H9 (cell line): ENCODE measurements around the gene RAD51AP2. TPM values are rescaled to one million over a fixed set of nuclear protein-coding genes. Genes with fewer than 3 reads are reported as not detected.
A peak's percentile ranks its signal among the peaks of the same experiment; 100 is the strongest.

Experiments used
- DNase-seq: peaks from one replicate; pipeline ENCODE4 v3.0.0-alpha.2; 2017
- H2AFZ ChIP-seq: one replicate; pipeline ENCODE4 v1.6.1; 2013; ENCODE audit warnings: mild to moderate bottlenecking, low read length, control low read depth, moderate library complexity
- H2AK5ac ChIP-seq: 2 replicates; pipeline ENCODE4 v1.6.1; 2013; ENCODE audit warnings: low read length, control low read depth, mixed read lengths; ENCODE audit not compliant: insufficient read length
- H2BK120ac ChIP-seq: one replicate; pipeline ENCODE4 v1.6.1; 2013; ENCODE audit warnings: low read depth, mild to moderate bottlenecking, low read length, control low read depth, inconsistent platforms; ENCODE audit not compliant: poor library complexity, severe bottlenecking
- H2BK12ac ChIP-seq: 2 replicates; pipeline ENCODE4 v1.6.1; 2013; ENCODE audit warnings: low read length, control low read depth, mixed read lengths, low read depth; ENCODE audit not compliant: insufficient read length
- H2BK15ac ChIP-seq: 2 replicates; pipeline ENCODE4 v1.6.1; 2013; ENCODE audit warnings: low read depth, low read length, control low read depth
- H2BK20ac ChIP-seq: one replicate; pipeline ENCODE4 v1.6.1; 2013; ENCODE audit warnings: low read depth, mild to moderate bottlenecking, low read length, control low read depth, inconsistent platforms; ENCODE audit not compliant: poor library complexity, severe bottlenecking
- H2BK5ac ChIP-seq: 2 replicates; pipeline ENCODE4 v1.6.1; 2013; ENCODE audit warnings: low read length, control low read depth, mixed read lengths; ENCODE audit not compliant: insufficient read length
- H3K14ac ChIP-seq: 2 replicates; pipeline ENCODE4 v1.6.1; 2013; ENCODE audit warnings: low read length, control low read depth; ENCODE audit not compliant: insufficient read depth
- H3K18ac ChIP-seq: 2 replicates; pipeline ENCODE4 v1.6.1; 2013; ENCODE audit warnings: low read depth, mild to moderate bottlenecking, mixed read lengths, low read length, control low read depth; ENCODE audit not compliant: insufficient read length
- H3K23ac ChIP-seq: 2 replicates; pipeline ENCODE4 v1.6.1; 2013; ENCODE audit warnings: low read length, control low read depth, mixed read lengths, low read depth; ENCODE audit not compliant: insufficient read length
- H3K23me2 ChIP-seq: 2 replicates; pipeline ENCODE4 v1.6.1; 2013; ENCODE audit warnings: low read depth, mild to moderate bottlenecking, mixed read lengths, low read length, control low read depth; ENCODE audit not compliant: insufficient read length, poor library complexity, severe bottlenecking
- H3K27ac ChIP-seq: 2 replicates; pipeline ENCODE4 v1.5.1; 2013; ENCODE audit warnings: low read length, control low read depth, mixed read lengths, low read depth; ENCODE audit not compliant: insufficient read length
- H3K27me3 ChIP-seq: 2 replicates; pipeline ENCODE4 v1.6.1; 2013; ENCODE audit warnings: low read length, control low read depth, inconsistent platforms; ENCODE audit not compliant: insufficient read depth
- H3K4ac ChIP-seq: 2 replicates; pipeline ENCODE4 v1.6.1; 2013; ENCODE audit warnings: low read depth, mild to moderate bottlenecking, control low read depth, inconsistent platforms, low read length, moderate library complexity
- H3K4me1 ChIP-seq: 2 replicates; pipeline ENCODE4 v1.6.1; 2013; ENCODE audit warnings: low read length, control low read depth, inconsistent platforms; ENCODE audit not compliant: insufficient read depth
- H3K4me2 ChIP-seq: 2 replicates; pipeline ENCODE4 v1.6.1; 2013; ENCODE audit warnings: low read length, control low read depth, mixed read lengths; ENCODE audit not compliant: insufficient read length, insufficient read depth
- H3K56ac ChIP-seq: 2 replicates; pipeline ENCODE4 v1.6.1; 2013; ENCODE audit warnings: low read depth, mild to moderate bottlenecking, mixed read lengths, low read length, control low read depth; ENCODE audit not compliant: insufficient read length
- H3K79me1 ChIP-seq: 2 replicates; pipeline ENCODE4 v1.6.1; 2013; ENCODE audit warnings: low read depth, mild to moderate bottlenecking, moderate library complexity, low read length, control low read depth, inconsistent platforms; ENCODE audit not compliant: insufficient read depth, poor library complexity, severe bottlenecking
- H3K79me2 ChIP-seq: 2 replicates; pipeline ENCODE4 v1.6.1; 2013; ENCODE audit warnings: low read length, control low read depth, inconsistent platforms; ENCODE audit not compliant: insufficient read depth
- H3K9ac ChIP-seq: 2 replicates; pipeline ENCODE4 v1.6.1; 2013; ENCODE audit warnings: low read length, control low read depth, mixed read lengths; ENCODE audit not compliant: insufficient read length; ENCODE audit errors: extremely low read depth
- H3K9me3 ChIP-seq: one replicate; pipeline ENCODE4 v1.6.1; 2013; ENCODE audit warnings: low read depth, low read length, inconsistent platforms; ENCODE audit not compliant: control insufficient read depth
- H3T11ph ChIP-seq: one replicate; pipeline ENCODE4 v1.6.1; 2013; ENCODE audit warnings: mild to moderate bottlenecking, low read length, control low read depth, inconsistent platforms
- H4K20me1 ChIP-seq: one replicate; pipeline ENCODE4 v1.6.1; 2013; ENCODE audit not compliant: control insufficient read depth, insufficient read length, insufficient read depth
- H4K5ac ChIP-seq: 2 replicates; pipeline ENCODE4 v1.6.1; 2013; ENCODE audit warnings: low read depth, mild to moderate bottlenecking, mixed read lengths, low read length, control low read depth; ENCODE audit not compliant: insufficient read length
- H4K8ac ChIP-seq: replicated peaks from 2 replicates; pipeline ENCODE4 v1.6.1; 2013; ENCODE audit warnings: low read length, control low read depth, mixed read lengths, low read depth; ENCODE audit not compliant: insufficient read length
- H4K91ac ChIP-seq: 2 replicates; pipeline ENCODE4 v1.6.1; 2013; ENCODE audit warnings: low read depth, mild to moderate bottlenecking, moderate library complexity, mixed read lengths, low read length, control low read depth; ENCODE audit not compliant: insufficient read length
- H3K27ac Mint-ChIP-seq, 3 experiments: 2 replicates in 2 of 3; 3 replicates in 1 of 3; pipeline ENCODE4 v1.8.0; 2020 to 2021; ENCODE audit warnings: mixed read lengths in 3 of 3, mild to moderate bottlenecking in 1 of 3, moderate library complexity in 1 of 3
- H3K27me3 Mint-ChIP-seq: 2 replicates; pipeline ENCODE4 v1.8.0; 2021; ENCODE audit warnings: low read depth, mild to moderate bottlenecking, moderate library complexity, mixed read lengths
- H3K36me3 Mint-ChIP-seq, 3 experiments: 2 replicates in 2 of 3; 3 replicates in 1 of 3; pipeline ENCODE4 v1.8.0; 2020 to 2021; ENCODE audit warnings: low read depth in 3 of 3, mixed read lengths in 3 of 3; ENCODE audit not compliant: insufficient read depth in 1 of 3
- H3K4me1 Mint-ChIP-seq, 2 experiments: 2 replicates each; pipeline ENCODE4 v1.8.0; 2020; ENCODE audit warnings: mixed read lengths in 2 of 2
- H3K4me3 Mint-ChIP-seq, 2 experiments: 2 replicates in 1 of 2; 3 replicates in 1 of 2; pipeline ENCODE4 v1.8.0; 2020 to 2021; ENCODE audit warnings: mild to moderate bottlenecking in 2 of 2, mixed read lengths in 2 of 2, moderate library complexity in 1 of 2
- H3K9me3 Mint-ChIP-seq, 2 experiments: 2 replicates in 1 of 2; 3 replicates in 1 of 2; pipeline ENCODE4 v1.8.0; 2020; ENCODE audit warnings: mild to moderate bottlenecking in 2 of 2, mixed read lengths in 2 of 2, moderate library complexity in 1 of 2
- CTCF ChIP-seq: fragments of 200-600 bp; sonication (generic); conservative IDR thresholded peaks from 3 replicates; pipeline ENCODE4 v1.8.0; 2021; ENCODE audit warnings: antibody characterized with exemption, mild to moderate bottlenecking
- WGBS: extraction: QIAGEN DNeasy Blood & Tissue Kit; methylation state at CpG from one replicate; pipeline ENCODE4 v1.1.7; 2013; ENCODE audit warnings: missing lambda C conversion rate, low lambda C conversion rate, mixed read lengths; ENCODE audit not compliant: insufficient read length; ENCODE audit errors: extremely low coverage; 5-methylcytosine and 5-hydroxymethylcytosine counted together
- total RNA-seq: library from RNA; stranded (reverse); gene quantifications from 2 replicates; pipeline ENCODE4 v1.2.1, GENCODE V29; 2021

Gene RAD51AP2
- total RNA-seq, 1 experiment from 2014 or later = 0.07 TPM

DNA sequence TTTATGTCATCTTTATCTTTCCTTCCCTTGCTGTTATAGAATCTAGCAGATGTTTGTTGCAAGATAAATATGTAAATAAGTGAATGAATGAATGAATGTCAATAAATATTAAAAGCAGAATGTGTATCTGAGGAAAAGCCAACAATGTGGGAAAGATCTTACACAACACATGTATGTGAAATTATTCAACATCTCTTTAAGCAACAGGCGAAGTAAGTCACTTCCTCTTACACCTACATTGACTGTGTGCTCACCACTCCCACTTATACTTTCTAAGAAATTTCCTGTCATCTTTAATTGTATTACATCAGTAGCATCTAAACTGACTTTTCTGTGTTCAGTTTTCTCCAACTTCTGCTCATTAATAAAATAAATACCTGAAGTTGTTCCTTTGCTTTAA, 43.0 kb downstream of the RAD51AP2 start:
- no peak overlapping the region for H3T11ph ChIP-seq
- no peak overlapping the region for H3K56ac ChIP-seq
- Mint-ChIP-seq H3K36me3 (peaks cover 5 to 7% (median 6%) of the 10 kb centered on the region in 3 experiments), H3K9me3 (peaks cover 7 to 10% of the 10 kb centered on the region in 2 experiments), H3K27me3 (no peaks in the 10 kb centered on the region; the same call in 1 of the 2 replicates), H3K4me3 (no peak overlapping the region), H3K4me1 (peaks cover 17 to 18% of the 10 kb centered on the region in 2 experiments), H3K27ac (peak overlapping the region in 1 of 3 experiments; percentile 46; a peak in 1 of 7 replicates)
- no peaks in the 10 kb centered on the region for H3K23me2 ChIP-seq
- no peak overlapping the region for H2BK120ac ChIP-seq
- TF ChIP-seq CTCF = no peak
- H3K18ac ChIP-seq = no peak overlapping the region
- no peaks in the 10 kb centered on the region for H3K27me3 ChIP-seq
- H3K4ac ChIP-seq = no peak overlapping the region
- H3K79me2 ChIP-seq = no peaks in the 10 kb centered on the region
- no peak overlapping the region for H2AFZ ChIP-seq
- H3K4me1 ChIP-seq = peaks cover 5% of the 10 kb centered on the region; the same call in 1 of the 2 replicates
- H3K9ac ChIP-seq = no peak overlapping the region
- no peaks in the 10 kb centered on the region for H3K79me1 ChIP-seq
- no peak overlapping the region for H2BK20ac ChIP-seq
- no peak overlapping the region for H2AK5ac ChIP-seq
- H3K27ac ChIP-seq = no peak overlapping the region
- no peaks in the 10 kb centered on the region for H3K9me3 ChIP-seq
- no peak overlapping the region for H2BK5ac ChIP-seq
- WGBS = no CpG with 5 or more reads among the region's 1 CpG
- no peak overlapping the region for H4K91ac ChIP-seq
- no peak overlapping the region for H2BK15ac ChIP-seq
- H4K8ac ChIP-seq = no peak overlapping the region
- H2BK12ac ChIP-seq = no peak overlapping the region
- H4K5ac ChIP-seq = no peak overlapping the region
- H4K20me1 ChIP-seq = no peaks in the 10 kb centered on the region
- H3K4me2 ChIP-seq = no peak overlapping the region
- no peak for DNase-seq
- H3K23ac ChIP-seq = no peak overlapping the region
- no peak overlapping the region for H3K14ac ChIP-seq
